GM12865 (cell line): Measurements from ENCODE around the gene SATB2.

Source experiments
- DNase-seq: peaks from one replicate; pipeline ENCODE4 v3.0.0; 2010; ENCODE audit warnings: low read depth
- H3K4me3 ChIP-seq: 2 replicates; pipeline ENCODE4 v1.5.1; 2011; ENCODE audit warnings: mild to moderate bottlenecking, low read depth, low read length, control low read depth
- TF ChIP-seq, protein P1 (sequence below): IDR thresholded peaks from 2 replicates; pipeline ENCODE4 v1.5.1; 2011; ENCODE audit warnings: low read length, control low read depth, low read depth, inconsistent platforms; ENCODE audit not compliant: insufficient read depth; ENCODE audit errors: missing control alignments

The SATB2 gene

DNA sequence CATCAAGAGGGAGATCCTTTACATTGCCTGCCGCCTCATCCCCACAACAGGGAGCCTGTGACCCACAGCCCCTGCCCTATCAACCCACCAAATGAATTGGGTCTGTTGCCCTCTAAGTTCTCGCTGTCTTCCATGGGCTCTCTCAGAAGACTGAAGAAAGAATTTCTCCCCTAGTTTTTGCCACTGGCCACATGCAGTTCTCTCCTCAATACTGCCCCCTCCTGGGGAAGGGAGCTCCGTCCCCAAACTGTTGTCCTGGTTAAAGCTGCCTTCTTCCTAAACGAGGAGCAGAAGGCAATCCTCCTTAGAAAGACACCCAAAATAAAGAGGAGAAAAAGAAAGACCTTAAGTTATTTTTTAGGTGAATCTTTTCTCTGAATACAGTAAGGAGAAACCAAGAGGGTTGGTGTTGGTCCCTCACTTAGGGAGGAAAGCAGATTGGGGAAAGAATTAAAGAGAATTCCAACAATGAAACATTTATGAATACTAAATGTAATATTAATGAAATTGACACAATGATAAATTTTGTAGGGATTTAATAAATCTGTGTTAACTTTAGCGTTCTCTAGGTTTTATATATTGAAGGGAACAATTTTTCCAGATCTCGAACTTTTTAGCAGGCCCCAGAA, 31.1 kb upstream of the SATB2 start:
- TF ChIP-seq, protein P1, sequence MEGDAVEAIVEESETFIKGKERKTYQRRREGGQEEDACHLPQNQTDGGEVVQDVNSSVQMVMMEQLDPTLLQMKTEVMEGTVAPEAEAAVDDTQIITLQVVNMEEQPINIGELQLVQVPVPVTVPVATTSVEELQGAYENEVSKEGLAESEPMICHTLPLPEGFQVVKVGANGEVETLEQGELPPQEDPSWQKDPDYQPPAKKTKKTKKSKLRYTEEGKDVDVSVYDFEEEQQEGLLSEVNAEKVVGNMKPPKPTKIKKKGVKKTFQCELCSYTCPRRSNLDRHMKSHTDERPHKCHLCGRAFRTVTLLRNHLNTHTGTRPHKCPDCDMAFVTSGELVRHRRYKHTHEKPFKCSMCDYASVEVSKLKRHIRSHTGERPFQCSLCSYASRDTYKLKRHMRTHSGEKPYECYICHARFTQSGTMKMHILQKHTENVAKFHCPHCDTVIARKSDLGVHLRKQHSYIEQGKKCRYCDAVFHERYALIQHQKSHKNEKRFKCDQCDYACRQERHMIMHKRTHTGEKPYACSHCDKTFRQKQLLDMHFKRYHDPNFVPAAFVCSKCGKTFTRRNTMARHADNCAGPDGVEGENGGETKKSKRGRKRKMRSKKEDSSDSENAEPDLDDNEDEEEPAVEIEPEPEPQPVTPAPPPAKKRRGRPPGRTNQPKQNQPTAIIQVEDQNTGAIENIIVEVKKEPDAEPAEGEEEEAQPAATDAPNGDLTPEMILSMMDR = peak; percentile 84
- peak; percentile 61 for DNase-seq
- H3K4me3 ChIP-seq = no peak overlapping the region

DNA sequence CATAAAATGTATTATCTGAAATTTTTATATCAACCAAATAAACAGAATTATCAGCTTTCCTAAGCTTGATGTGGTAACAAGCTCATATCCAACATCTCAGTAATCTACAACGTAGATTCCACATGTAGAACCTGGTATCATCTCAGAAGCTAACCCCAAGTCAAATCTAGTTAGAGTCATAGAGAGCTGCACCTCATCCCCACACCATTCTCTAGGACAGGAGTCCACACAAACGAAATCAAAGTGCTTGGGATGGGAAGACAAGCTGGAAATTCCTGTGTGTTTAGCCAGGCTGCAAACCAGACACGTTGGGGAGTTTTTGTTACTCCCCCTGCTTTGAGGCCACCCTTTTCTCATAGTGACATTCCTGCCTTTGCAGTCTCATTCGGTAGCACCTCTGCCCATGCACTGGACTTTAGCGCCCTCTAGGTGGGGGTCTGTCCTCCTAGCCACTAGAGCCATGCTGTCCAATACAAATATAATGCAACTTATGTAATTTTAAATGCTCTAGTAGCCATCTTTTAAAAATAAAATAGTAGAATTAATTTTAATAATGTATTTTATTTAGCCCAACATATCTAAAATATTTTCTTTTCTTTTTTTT, 28.1 kb upstream of the SATB2 start:
- TF ChIP-seq, protein P1 = peak; percentile 57
- H3K4me3 ChIP-seq = no peak overlapping the region
- DNase-seq = peak; percentile 55

DNA sequence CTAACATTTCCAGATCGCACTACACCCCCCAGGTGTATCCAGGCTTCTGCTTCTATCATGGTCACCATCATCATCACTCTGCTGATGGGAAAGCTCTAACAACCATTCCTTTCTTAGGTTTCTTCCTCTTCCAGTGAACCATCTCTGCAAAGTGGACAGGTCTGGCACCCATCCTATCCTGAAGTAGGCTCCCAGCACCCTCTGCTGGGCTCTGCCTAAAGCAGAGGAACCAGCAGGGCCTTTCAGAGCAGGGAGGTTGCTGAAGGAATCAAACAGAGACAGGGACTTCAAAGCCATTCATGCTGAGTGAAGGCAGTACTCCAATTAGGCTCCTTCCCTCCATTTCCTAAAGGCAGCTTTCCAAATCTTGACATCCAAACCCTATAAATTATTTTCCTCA, 27.2 kb upstream of the SATB2 start:
- H3K4me3 ChIP-seq = no peak overlapping the region
- TF ChIP-seq, protein P1 = peak; percentile 28
- peak; percentile 17 for DNase-seq

DNA sequence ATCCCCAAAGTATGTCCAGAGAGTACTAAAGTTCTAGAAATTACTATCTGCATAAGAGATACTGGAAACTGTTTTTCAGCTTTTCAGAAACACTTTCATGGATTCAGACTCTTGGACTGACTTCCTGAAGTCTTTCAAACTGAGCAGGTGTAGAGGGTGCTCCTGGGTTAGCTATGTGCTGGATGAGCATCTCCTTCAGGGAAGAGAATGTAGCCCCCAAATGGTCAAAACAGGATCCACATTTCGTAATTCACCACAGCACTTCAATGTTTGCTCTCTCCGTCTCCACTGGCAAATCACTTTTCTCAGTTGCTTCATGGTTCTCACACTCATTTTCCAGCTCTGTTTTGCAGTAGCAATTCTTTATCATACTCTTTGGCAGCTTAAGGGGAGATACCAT, 23.2 kb upstream of the SATB2 start:
- TF ChIP-seq, protein P1 = no peak
- DNase-seq = no peak
- H3K4me3 ChIP-seq = no peak overlapping the region

DNA sequence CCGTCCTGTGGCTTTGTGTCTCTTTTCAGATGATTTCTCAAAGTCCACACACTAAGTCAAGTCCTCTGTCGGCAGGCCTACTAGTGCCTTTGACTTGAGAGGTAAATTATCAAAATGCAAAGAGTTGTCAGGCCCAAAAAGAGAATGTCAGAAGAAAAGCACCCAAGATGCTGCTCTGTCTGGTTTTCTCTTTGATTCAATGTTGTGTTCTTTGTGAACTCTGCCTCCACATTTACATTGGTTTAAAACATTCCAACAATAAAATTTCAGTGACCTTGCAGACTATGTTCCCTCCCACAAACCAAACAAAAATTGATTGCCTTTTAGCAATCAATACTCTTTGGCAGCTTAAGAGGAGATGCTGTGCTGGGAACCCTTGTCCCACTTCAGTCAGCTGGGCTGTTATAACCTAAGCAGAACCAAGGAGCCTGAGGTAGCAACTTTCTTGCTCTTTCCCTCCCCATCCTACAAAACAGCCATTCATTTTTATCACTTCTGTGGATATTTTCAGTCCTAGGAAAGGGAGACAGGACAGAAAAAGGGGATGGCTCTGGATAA, 19.6 kb upstream of the SATB2 start:
- TF ChIP-seq, protein P1 = no peak
- DNase-seq = no peak
- H3K4me3 ChIP-seq = no peak overlapping the region

DNA sequence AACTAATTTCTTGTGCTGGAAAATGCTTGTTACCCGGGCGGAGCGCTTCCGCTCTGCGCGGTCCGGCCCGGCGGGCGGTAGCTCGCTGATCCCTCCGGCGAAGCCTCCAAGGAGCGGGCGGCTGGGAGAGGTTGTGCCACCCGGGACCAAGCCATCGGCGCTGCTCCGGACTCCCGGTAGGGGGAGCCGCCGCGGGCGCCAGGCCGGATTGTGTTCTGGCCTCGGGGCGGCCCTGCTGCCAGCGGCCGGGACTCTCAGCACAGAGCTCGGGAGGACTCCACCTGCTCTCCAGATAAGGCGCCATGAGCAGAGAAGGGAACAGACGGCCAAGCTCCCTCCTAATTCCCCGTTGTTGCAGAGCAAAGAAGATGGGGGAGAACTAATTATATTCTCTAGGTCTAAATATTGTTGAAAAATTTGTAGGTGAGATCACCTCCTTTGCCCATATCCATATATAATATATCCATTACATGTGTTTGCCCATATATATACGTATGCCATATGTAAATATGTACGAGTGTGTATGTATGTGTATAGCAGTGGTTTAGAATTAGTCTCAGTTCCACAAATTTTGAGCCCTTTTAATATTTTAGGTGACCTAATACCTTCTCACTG, 13.8 kb upstream of the SATB2 start:
- TF ChIP-seq, protein P1 = peak; percentile 52
- DNase-seq = peak; percentile 38
- H3K4me3 ChIP-seq = no peak overlapping the region
